Measurements from ENCODE around the gene EVA1B. TPM values are rescaled to one million over a fixed set of nuclear protein-coding genes. Genes with fewer than 3 reads are reported as not detected.

EVA1B gene
- polyA plus RNA-seq, 1 donor from 2014 or later: not detected

GRCh38 chr1:36352125-36352909, 28.9 kb upstream of the EVA1B start:
- peaks cover 1% of the 10 kb centered on the region for H3K36me3 Mint-ChIP-seq
- H3K27me3 Mint-ChIP-seq: no peaks in the 10 kb centered on the region
- H3K27ac Mint-ChIP-seq: peak overlapping the region in 1 of 3 donors; percentile 90
- H3K4me1 Mint-ChIP-seq: peaks cover 0 to 3% (median 3%) of the 10 kb centered on the region in 3 donors
- no peak overlapping the region for H3K4me3 Mint-ChIP-seq
- H3K9me3 Mint-ChIP-seq: no peaks in the 10 kb centered on the region

- Mint-ChIP-seq H3K27ac (no peak overlapping the region), H3K27me3 (no peaks in the 10 kb centered on the region), H3K4me3 (no peak overlapping the region), H3K36me3 (peaks cover 3% of the 10 kb centered on the region), H3K9me3 (no peaks in the 10 kb centered on the region), H3K4me1 (peaks cover 0 to 3% (median 3%) of the 10 kb centered on the region in 3 donors)
These were observed 28.0 kb upstream of the EVA1B start for GRCh38 chr1:36351227-36351977.

DNA sequence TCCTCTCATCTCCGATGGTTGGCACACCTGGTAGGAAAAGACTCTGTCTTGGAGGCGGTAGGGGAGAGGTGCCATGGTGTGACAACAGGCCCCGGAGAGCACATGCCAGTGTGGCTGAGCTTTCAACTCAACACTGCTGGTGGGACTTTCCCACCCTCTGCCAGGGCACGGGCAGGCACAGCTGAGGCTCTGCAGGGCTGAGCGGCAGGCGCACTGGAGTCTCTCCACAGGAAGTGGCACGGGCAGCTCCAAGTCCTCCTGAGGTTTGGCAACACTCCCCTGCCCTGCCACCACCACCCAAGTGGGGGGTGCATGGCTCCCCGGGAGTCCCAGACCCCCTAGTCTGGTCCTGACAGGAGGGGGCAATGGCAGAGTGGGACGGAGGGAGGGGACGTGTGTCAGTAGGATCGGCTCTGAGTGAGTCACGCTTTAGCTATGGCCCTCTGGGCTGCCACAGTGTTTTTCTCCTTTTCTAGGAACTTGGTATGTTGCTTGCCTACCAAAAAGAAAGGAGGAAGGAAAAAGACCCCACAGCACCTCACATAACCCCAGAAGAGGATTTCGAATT, 27.3 kb upstream of the EVA1B start:
- Mint-ChIP-seq H3K27ac (no peak overlapping the region), H3K4me1 (peaks cover 0 to 3% (median 3%) of the 10 kb centered on the region in 3 donors), H3K36me3 (peaks cover 3% of the 10 kb centered on the region), H3K4me3 (no peak overlapping the region), H3K9me3 (no peaks in the 10 kb centered on the region), H3K27me3 (no peaks in the 10 kb centered on the region)

- Mint-ChIP-seq H3K4me1 (peaks cover 0 to 3% (median 3%) of the 10 kb centered on the region in 3 donors), H3K27ac (no peak overlapping the region), H3K27me3 (no peaks in the 10 kb centered on the region), H3K4me3 (no peak overlapping the region), H3K9me3 (no peaks in the 10 kb centered on the region), H3K36me3 (peaks cover 3% of the 10 kb centered on the region)
These were observed 26.4 kb upstream of the EVA1B start for GRCh38 chr1:36349839-36350238.

- Mint-ChIP-seq H3K4me3 (no peak overlapping the region), H3K27me3 (no peaks in the 10 kb centered on the region), H3K4me1 (peaks cover 0 to 3% (median 3%) of the 10 kb centered on the region in 3 donors), H3K36me3 (peaks cover 3% of the 10 kb centered on the region), H3K27ac (peak overlapping the region in 1 of 3 donors; percentile 67), H3K9me3 (no peaks in the 10 kb centered on the region)
These were observed 25.8 kb upstream of the EVA1B start for GRCh38 chr1:36349241-36349671.

DNA sequence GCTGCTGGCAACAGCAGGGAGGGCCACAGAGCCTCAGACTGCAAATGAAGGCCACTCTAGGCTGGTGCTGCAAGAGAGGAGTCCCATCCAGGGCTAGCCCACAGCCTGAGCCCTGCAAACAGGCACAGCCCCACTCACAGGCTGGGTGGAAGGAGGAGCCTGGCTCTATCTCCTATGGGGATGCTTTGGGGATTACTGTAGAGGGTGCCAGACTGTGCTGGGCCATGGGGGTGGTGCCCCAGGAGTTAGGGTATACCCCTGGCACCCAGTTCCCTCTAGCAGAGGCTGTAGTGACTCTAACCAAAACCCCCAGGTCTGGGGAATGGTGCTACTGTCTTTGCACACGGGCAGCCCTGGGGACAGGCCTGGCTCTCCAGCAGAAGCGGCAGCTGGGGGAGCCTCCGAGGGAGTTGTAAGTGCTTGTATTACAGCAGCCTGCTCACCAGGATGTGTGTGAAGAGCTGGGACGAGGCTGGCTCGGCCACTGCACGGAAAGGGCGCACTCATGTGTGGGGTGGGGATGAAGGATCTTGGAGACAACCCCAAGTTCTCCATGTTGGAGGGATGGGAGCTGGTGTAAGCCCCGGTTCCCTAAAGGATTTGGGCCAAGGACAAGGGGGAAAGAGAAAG, 23.4 kb upstream of the EVA1B start:
- Mint-ChIP-seq H3K27me3 (no peaks in the 10 kb centered on the region), H3K4me1 (peaks cover 0 to 4% (median 0%) of the 10 kb centered on the region in 3 donors), H3K9me3 (no peaks in the 10 kb centered on the region), H3K4me3 (peak overlapping the region in 1 of 4 donors; percentile 39), H3K36me3 (peaks cover 4% of the 10 kb centered on the region), H3K27ac (peak overlapping the region in 1 of 3 donors; percentile 31)

GRCh38 chr1:36345353-36345752, 21.9 kb upstream of the EVA1B start:
- Mint-ChIP-seq H3K4me1 (peaks cover 0 to 2% (median 2%) of the 10 kb centered on the region in 3 donors), H3K36me3 (peaks cover 4% of the 10 kb centered on the region), H3K9me3 (no peaks in the 10 kb centered on the region), H3K27me3 (no peaks in the 10 kb centered on the region), H3K4me3 (no peak overlapping the region), H3K27ac (no peak overlapping the region)

DNA sequence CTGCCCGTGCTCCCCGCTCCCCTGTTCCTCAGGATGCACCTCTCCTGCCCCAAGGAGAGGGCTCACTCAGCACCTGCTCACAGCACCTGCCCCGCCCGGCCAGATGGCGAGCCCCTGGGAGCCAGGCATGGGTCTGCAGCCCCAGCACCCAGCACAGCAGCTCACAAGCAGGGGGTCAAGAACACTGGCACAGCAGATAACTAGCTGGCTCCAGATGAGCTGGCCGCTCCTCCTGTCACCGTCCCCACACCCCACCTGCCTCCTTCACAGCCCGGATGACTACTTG, 20.9 kb upstream of the EVA1B start:
- Mint-ChIP-seq H3K36me3 (peaks cover 4% of the 10 kb centered on the region), H3K4me1 (peaks cover 0 to 5% (median 2%) of the 10 kb centered on the region in 3 donors)

GRCh38 chr1:36343651-36344394, 20.4 kb upstream of the EVA1B start:
- peaks cover 4% of the 10 kb centered on the region for H3K36me3 Mint-ChIP-seq
- H3K27ac Mint-ChIP-seq: no peak overlapping the region
- H3K9me3 Mint-ChIP-seq: no peaks in the 10 kb centered on the region
- H3K4me1 Mint-ChIP-seq: peaks cover 0 to 6% (median 4%) of the 10 kb centered on the region in 3 donors
- no peak overlapping the region for H3K4me3 Mint-ChIP-seq
- H3K27me3 Mint-ChIP-seq: no peaks in the 10 kb centered on the region

More for the DNA sequence above, 20.9 kb upstream of the EVA1B start:
- Mint-ChIP-seq H3K9me3 (no peaks in the 10 kb centered on the region), H3K27ac (no peak overlapping the region), H3K4me3 (no peak overlapping the region), H3K27me3 (no peaks in the 10 kb centered on the region)

DNA sequence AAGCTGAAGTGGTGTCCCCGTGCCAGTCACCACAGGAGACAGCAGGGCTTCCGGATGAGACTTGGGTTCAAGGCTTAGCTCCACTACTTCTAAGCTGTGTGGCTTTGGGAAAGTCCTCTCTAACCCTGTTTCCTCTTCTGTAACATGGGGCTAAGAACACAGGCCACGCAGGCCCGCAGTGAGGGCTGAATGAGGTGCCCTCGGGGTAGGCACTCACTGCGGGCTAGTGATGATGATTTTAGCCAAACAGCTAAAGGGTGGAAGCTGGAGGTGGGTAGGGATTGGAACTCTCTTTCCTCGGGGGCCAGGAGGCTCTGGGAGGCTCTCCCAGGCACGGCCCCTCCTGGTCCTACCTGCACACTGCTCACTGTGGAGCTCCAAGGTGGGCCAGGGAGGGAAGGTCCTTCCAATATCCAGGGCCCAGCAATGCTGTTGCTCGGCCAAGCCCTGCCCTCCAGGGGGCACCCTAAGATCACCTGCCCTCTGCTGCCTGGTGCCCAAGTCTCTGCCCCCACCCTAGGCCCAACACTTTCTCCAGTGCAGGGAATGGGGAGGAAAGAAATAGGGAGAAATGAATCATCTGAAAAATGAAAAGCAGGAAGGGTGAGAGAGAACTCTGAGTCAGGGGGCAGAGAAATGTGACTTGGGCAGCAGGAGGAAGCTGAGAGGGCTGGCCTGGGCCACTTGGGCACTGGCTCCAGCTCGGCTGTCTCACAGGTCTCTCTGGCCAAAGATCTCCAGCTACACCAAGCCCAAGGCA, 19.2 kb upstream of the EVA1B start:
- H3K36me3 Mint-ChIP-seq: peaks cover 3% of the 10 kb centered on the region
- no peaks in the 10 kb centered on the region for H3K27me3 Mint-ChIP-seq
- H3K4me1 Mint-ChIP-seq: peaks cover 0 to 9% (median 8%) of the 10 kb centered on the region in 3 donors
- H3K4me3 Mint-ChIP-seq: no peak overlapping the region
- H3K27ac Mint-ChIP-seq: peak overlapping the region in 1 of 3 donors; percentile 67
- no peaks in the 10 kb centered on the region for H3K9me3 Mint-ChIP-seq

- Mint-ChIP-seq H3K36me3 (peaks cover 1% of the 10 kb centered on the region), H3K27me3 (no peaks in the 10 kb centered on the region), H3K4me3 (no peak overlapping the region), H3K27ac (no peak overlapping the region), H3K9me3 (no peaks in the 10 kb centered on the region), H3K4me1 (peaks cover 0 to 9% (median 8%) of the 10 kb centered on the region in 3 donors)
These were observed 18.3 kb upstream of the EVA1B start for GRCh38 chr1:36341626-36342320.

DNA sequence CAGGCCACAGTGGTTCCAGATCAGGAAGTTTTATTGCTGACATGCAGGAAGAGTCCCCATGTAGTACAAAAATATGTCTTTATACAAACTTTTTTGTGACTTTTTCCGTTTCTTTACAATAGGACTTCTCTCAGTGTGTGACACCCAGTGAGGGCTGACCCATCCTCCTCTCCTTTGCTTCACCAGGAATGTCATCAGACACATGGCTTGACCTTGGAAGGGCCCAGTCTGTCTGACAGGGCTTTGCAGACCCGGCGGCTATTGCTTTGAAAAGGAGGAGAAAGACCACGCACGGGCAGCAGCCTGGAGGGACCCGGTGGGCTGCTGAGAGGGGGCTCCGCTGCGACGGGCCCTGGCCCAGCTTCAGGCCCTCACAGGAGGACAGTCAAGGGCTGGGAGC, 16.2 kb upstream of the EVA1B start:
- no peak overlapping the region for H3K4me3 Mint-ChIP-seq
- peaks cover 0 to 9% (median 8%) of the 10 kb centered on the region in 3 donors for H3K4me1 Mint-ChIP-seq
- H3K9me3 Mint-ChIP-seq: no peaks in the 10 kb centered on the region
- H3K27ac Mint-ChIP-seq: peak overlapping the region in 1 of 3 donors; percentile 53
- H3K27me3 Mint-ChIP-seq: no peaks in the 10 kb centered on the region
- peaks cover 1% of the 10 kb centered on the region for H3K36me3 Mint-ChIP-seq

GRCh38 chr1:36339215-36339614, 15.8 kb upstream of the EVA1B start:
- Mint-ChIP-seq H3K36me3 (peaks cover 1% of the 10 kb centered on the region), H3K27me3 (no peaks in the 10 kb centered on the region), H3K4me1 (peaks cover 0 to 9% (median 8%) of the 10 kb centered on the region in 3 donors), H3K9me3 (no peaks in the 10 kb centered on the region), H3K4me3 (no peak overlapping the region), H3K27ac (peak overlapping the region in 1 of 3 donors; percentile 53)
